GM21423 (cell line): Measurements from ENCODE around the gene MYOZ2.

Experiments used
- ATAC-seq: cut with Tn5 transposase; IDR thresholded peaks from one replicate; pipeline ENCODE4 v1.9.1; 2021; ENCODE audit warnings: mild to moderate bottlenecking, moderate library complexity; ENCODE audit not compliant: unreplicated experiment

Gene MYOZ2

GRCh38 chr4:119135721-119136121, at the start of gene MYOZ2:
Gene MYOZ2 (plus strand): TSS chr4:119135832. CDS start chr4:119136526, 694 bp downstream.
- no peak for ATAC-seq

- no peak for ATAC-seq
These were observed 48.5 kb upstream of the MYOZ2 start for GRCh38 chr4:119087121-119087520.

- ATAC-seq = no peak
These were observed 48.0 kb upstream of the MYOZ2 start for GRCh38 chr4:119087656-119088055.

- no peak for ATAC-seq
These were observed 42.4 kb upstream of the MYOZ2 start for GRCh38 chr4:119093042-119093827.

- ATAC-seq = no peak
These were observed 38.2 kb upstream of the MYOZ2 start for GRCh38 chr4:119097282-119097900.

GRCh38 chr4:119098306-119098705, 37.3 kb upstream of the MYOZ2 start:
- no peak for ATAC-seq

- no peak for ATAC-seq
These were observed 36.3 kb upstream of the MYOZ2 start for GRCh38 chr4:119099227-119099810.

- ATAC-seq = no peak
These were observed 35.0 kb upstream of the MYOZ2 start for GRCh38 chr4:119100655-119101054.

- no peak for ATAC-seq
These were observed 32.4 kb upstream of the MYOZ2 start for GRCh38 chr4:119103263-119103662.

GRCh38 chr4:119104644-119105273, 30.9 kb upstream of the MYOZ2 start:
- ATAC-seq = no peak

GRCh38 chr4:119105605-119106004, 30.0 kb upstream of the MYOZ2 start:
- no peak for ATAC-seq

- no peak for ATAC-seq
These were observed 29.3 kb upstream of the MYOZ2 start for GRCh38 chr4:119106036-119107000.

- no peak for ATAC-seq
These were observed 25.5 kb upstream of the MYOZ2 start for GRCh38 chr4:119110121-119110520.

GRCh38 chr4:119111296-119111695, 24.3 kb upstream of the MYOZ2 start:
- ATAC-seq = no peak

GRCh38 chr4:119113033-119113655, 22.5 kb upstream of the MYOZ2 start:
- no peak for ATAC-seq

- ATAC-seq = no peak
These were observed 19.6 kb upstream of the MYOZ2 start for GRCh38 chr4:119116021-119116420.

GRCh38 chr4:119116925-119117900, 18.4 kb upstream of the MYOZ2 start:
- ATAC-seq = no peak

GRCh38 chr4:119118397-119118796, 17.2 kb upstream of the MYOZ2 start:
- ATAC-seq = no peak

GRCh38 chr4:119124352-119124751, 11.3 kb upstream of the MYOZ2 start:
- ATAC-seq = no peak
